ENCODE measurements around the gene C16orf89. TPM values are rescaled to one million over a fixed set of nuclear protein-coding genes. Genes with fewer than 3 reads are reported as not detected.
A peak's percentile ranks its signal among the peaks of the same experiment; 100 is the strongest.

The C16orf89 gene
- total RNA-seq, 1 donor from 2014 or later = not detected

- FAIRE-seq = no peak
- Histone ChIP-seq H3K4me3 (ENCODE audit: low read depth, low read length) (no peak overlapping the region), H3K27me3 (ENCODE audit: control insufficient read depth, insufficient read depth, low read length) (peaks cover 7% of the 10 kb centered on the region), H3K36me3 (ENCODE audit: control insufficient read depth, insufficient read depth, low read length) (no peaks in the 10 kb centered on the region)
- no peak for DNase-seq (ENCODE audit: low read depth)
- no peak for TF ChIP-seq CTCF (IDR thresholded peaks at IDR 0.05; ENCODE audit: insufficient read depth, low read length, severe bottlenecking)
Measured at GRCh38 chr16:5060073-5060641, 5.6 kb downstream of the C16orf89 start.

GRCh38 chr16:5059386-5060072 lies 6.2 kb downstream of the C16orf89 start:
- Histone ChIP-seq H3K27me3 (ENCODE audit: control insufficient read depth, insufficient read depth, low read length) (peaks cover 3% of the 10 kb centered on the region), H3K4me3 (ENCODE audit: low read depth, low read length) (no peak overlapping the region), H3K36me3 (ENCODE audit: control insufficient read depth, insufficient read depth, low read length) (no peaks in the 10 kb centered on the region)
- DNase-seq (ENCODE audit: low read depth) = no peak
- FAIRE-seq = no peak
- no peak for TF ChIP-seq CTCF (IDR thresholded peaks at IDR 0.05; ENCODE audit: insufficient read depth, low read length, severe bottlenecking)

- H3K36me3 ChIP-seq (ENCODE audit: control insufficient read depth, insufficient read depth, low read length) = no peaks in the 10 kb centered on the region
- TF ChIP-seq CTCF (IDR thresholded peaks at IDR 0.05; ENCODE audit: insufficient read depth, low read length, severe bottlenecking) = no peak
- H3K4me3 ChIP-seq (ENCODE audit: low read depth, low read length) = no peak overlapping the region
- DNase-seq (ENCODE audit: low read depth) = no peak
- FAIRE-seq = no peak
- H3K27me3 ChIP-seq (ENCODE audit: control insufficient read depth, insufficient read depth, low read length) = no peaks in the 10 kb centered on the region
Measured at GRCh38 chr16:5058476-5058875, 7.3 kb downstream of the C16orf89 start.

GRCh38 chr16:5056352-5056751 lies 9.4 kb downstream of the C16orf89 start:
- no peaks in the 10 kb centered on the region for H3K36me3 ChIP-seq (ENCODE audit: control insufficient read depth, insufficient read depth, low read length)
- H3K4me3 ChIP-seq (ENCODE audit: low read depth, low read length) = no peak overlapping the region
- FAIRE-seq = no peak
- DNase-seq (ENCODE audit: low read depth) = peak; percentile 29
- H3K27me3 ChIP-seq (ENCODE audit: control insufficient read depth, insufficient read depth, low read length) = no peaks in the 10 kb centered on the region
- TF ChIP-seq CTCF (IDR thresholded peaks at IDR 0.05; ENCODE audit: insufficient read depth, low read length, severe bottlenecking) = peak; percentile 55

- Histone ChIP-seq H3K4me3 (ENCODE audit: low read depth, low read length) (no peak overlapping the region), H3K27me3 (ENCODE audit: control insufficient read depth, insufficient read depth, low read length) (no peaks in the 10 kb centered on the region), H3K36me3 (ENCODE audit: control insufficient read depth, insufficient read depth, low read length) (no peaks in the 10 kb centered on the region)
- FAIRE-seq = no peak
- no peak for TF ChIP-seq CTCF (IDR thresholded peaks at IDR 0.05; ENCODE audit: insufficient read depth, low read length, severe bottlenecking)
- no peak for DNase-seq (ENCODE audit: low read depth)
Measured at GRCh38 chr16:5054876-5055865, 10.6 kb downstream of the C16orf89 start.

Data from bronchial epithelial cell (primary cell).